ENCODE measurements around the gene MTMR1. TPM values are rescaled to one million over a fixed set of nuclear protein-coding genes. Genes with fewer than 3 reads are reported as not detected.

The MTMR1 gene
- polyA plus RNA-seq, 2 of the 4 experiments (the other 2 are of a cell fraction), result 17.3 to 28.3 TPM

GRCh38 chrX:150731795-150732194 is 38.6 kb downstream of the MTMR1 start:
- Histone ChIP-seq H3K4me2 (no peak overlapping the region), H3K27ac (no peak overlapping the region), H3K9me3 (no peaks in the 10 kb centered on the region), H3K4me1 (no peaks in the 10 kb centered on the region), H3K4me3 (no peak overlapping the region)
- WGBS (ENCODE audit: missing lambda C conversion rate), result 93% methylated on average over 3 of the region's 3 CpGs
- no peak for ATAC-seq
- POLR2A ChIA-PET, result no interaction called here
- TF ChIP-seq EHF (CRISPR knock-in tag; IDR thresholded peaks at IDR 0.05) (no peak), EHMT2 (IDR thresholded peaks at IDR 0.05; ENCODE audit: low read depth) (no peak)
- no peak for DNase-seq (ENCODE audit: low read depth in 1 of 2, low spot score in 1 of 2)
- CTCF ChIA-PET, result interaction anchor here (1.9 kb wide), 1 partner anchor 16 kb away, joined by 4 read pairs; no protein-coding TSS in a partner anchor
- peak; percentile 13 for FAIRE-seq

DNA sequence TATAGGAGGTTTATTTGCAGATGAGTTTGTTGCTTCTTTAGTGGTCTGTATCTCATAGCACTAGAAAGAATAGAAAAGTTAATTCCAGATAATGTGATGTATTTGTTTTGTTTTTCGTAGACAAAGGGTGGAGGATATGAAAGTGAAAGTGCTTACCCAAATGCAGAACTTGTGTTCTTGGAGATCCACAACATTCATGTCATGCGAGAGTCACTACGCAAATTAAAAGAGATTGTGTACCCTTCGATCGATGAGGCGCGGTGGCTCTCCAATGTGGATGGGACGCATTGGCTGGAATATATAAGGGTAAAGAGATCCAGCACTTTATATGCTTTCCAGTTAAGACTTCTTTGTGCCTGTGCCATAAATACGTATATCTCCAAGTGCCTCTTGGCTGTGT is 43.3 kb downstream of the MTMR1 start:
- Histone ChIP-seq H3K4me2 (no peak overlapping the region), H3K9me3 (no peaks in the 10 kb centered on the region), H3K4me1 (no peaks in the 10 kb centered on the region), H3K4me3 (no peak overlapping the region), H3K27ac (no peak overlapping the region)
- 95% methylated on average over 9 of the region's 9 CpGs for WGBS (ENCODE audit: missing lambda C conversion rate)
- POLR2A ChIA-PET, result no interaction called here
- no peak for DNase-seq (ENCODE audit: low read depth in 1 of 2, low spot score in 1 of 2)
- peak; percentile 63 for FAIRE-seq
- CTCF ChIA-PET, result no interaction called here
- TF ChIP-seq CBX8 (IDR thresholded peaks at IDR 0.05), result no peak
- no peak for TF ChIP-seq KDM1A (IDR thresholded peaks at IDR 0.05; ENCODE audit: low read depth)
- TF ChIP-seq CBX2 (IDR thresholded peaks at IDR 0.05; ENCODE audit: borderline replicate concordance, low read depth), result no peak
- TF ChIP-seq RNF2 (IDR thresholded peaks at IDR 0.05; ENCODE audit: borderline replicate concordance, low read depth), result no peak
- TF ChIP-seq POLR2AphosphoS2 (conservative IDR thresholded peaks at IDR 0.05; ENCODE audit: low read length), result no peak
- TF ChIP-seq ATOH8 (CRISPR knock-in tag; IDR thresholded peaks at IDR 0.05; ENCODE audit: low read depth), result no peak
- TF ChIP-seq GATA3 (IDR thresholded peaks at IDR 0.05; ENCODE audit: borderline replicate concordance), result no peak
- TF ChIP-seq JUN (IDR thresholded peaks at IDR 0.05), result no peak
- no peak for TF ChIP-seq JUNB (IDR thresholded peaks at IDR 0.05)
- TF ChIP-seq HOXB5 (CRISPR knock-in tag; IDR thresholded peaks at IDR 0.05), result no peak
- TF ChIP-seq FOXS1 (CRISPR knock-in tag; IDR thresholded peaks at IDR 0.05), result no peak
- no peak for TF ChIP-seq NR3C1 (IDR thresholded peaks at IDR 0.05)
- no peak for TF ChIP-seq HDAC2 (IDR thresholded peaks at IDR 0.05)
- no peak for TF ChIP-seq RFX5 (IDR thresholded peaks at IDR 0.05)
- no peak for TF ChIP-seq RAD21 (conservative IDR thresholded peaks at IDR 0.05 in 1 of 2, IDR thresholded peaks at IDR 0.05 in 1 of 2)
- TF ChIP-seq HES2 (IDR thresholded peaks at IDR 0.05), result no peak
- no peak for TF ChIP-seq POLR2A (IDR thresholded peaks at IDR 0.05; ENCODE audit: low read length)
- no peak for TF ChIP-seq ZFP36 (IDR thresholded peaks at IDR 0.05; ENCODE audit: borderline replicate concordance, partially characterized antibody)
- no peak for TF ChIP-seq CHD2 (IDR thresholded peaks at IDR 0.05; ENCODE audit: low read length, partially characterized antibody)
- ATAC-seq, result no peak

GRCh38 chrX:150752124-150752523 is 58.9 kb downstream of the MTMR1 start:
- POLR2A ChIA-PET, result no interaction called here
- no peak overlapping the region for H3K4me3 ChIP-seq
- no peak for FAIRE-seq

DNA sequence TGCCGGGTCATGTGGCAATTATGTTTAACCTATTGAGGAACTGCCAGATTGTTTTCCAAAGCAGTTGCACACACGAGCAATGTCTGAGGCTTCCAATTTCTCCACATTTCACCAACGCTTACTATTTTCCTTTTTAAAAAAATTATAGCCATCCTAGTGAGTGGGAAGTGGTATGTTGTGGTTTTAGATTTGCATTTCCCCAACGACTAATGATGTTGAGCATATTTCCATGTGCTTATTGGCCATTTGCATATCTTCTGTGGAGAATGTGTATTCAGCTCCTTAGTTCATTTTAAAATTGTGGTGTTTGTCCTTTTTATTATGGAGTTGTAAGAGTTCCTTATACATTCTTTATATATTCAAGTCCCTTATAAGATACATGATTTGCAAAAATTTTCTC is 60.2 kb downstream of the MTMR1 start:
- Histone ChIP-seq H3K4me3 (no peak overlapping the region), H3K4me2 (no peak overlapping the region), H3K4me1 (no peaks in the 10 kb centered on the region), H3K9me3 (no peaks in the 10 kb centered on the region), H3K27ac (no peak overlapping the region)
- ChIA-PET POLR2A (no interaction called here), CTCF (no interaction called here)
- DNase-seq (ENCODE audit: low read depth in 1 of 2, low spot score in 1 of 2), result no peak
- 91% methylated on average over 4 of the region's 4 CpGs for WGBS (ENCODE audit: missing lambda C conversion rate)
- FAIRE-seq, result no peak
- ATAC-seq, result no peak
- TF ChIP-seq CEBPB (IDR thresholded peaks at IDR 0.05) (no peak), RFX5 (IDR thresholded peaks at IDR 0.05) (no peak), KDM1A (IDR thresholded peaks at IDR 0.05; ENCODE audit: low read depth) (no peak), JUN (IDR thresholded peaks at IDR 0.05) (no peak), FOSB (CRISPR knock-in tag; IDR thresholded peaks at IDR 0.05) (no peak), TP53 (CRISPR knock-in tag; IDR thresholded peaks at IDR 0.05) (no peak), HDAC2 (IDR thresholded peaks at IDR 0.05) (no peak), FOXS1 (CRISPR knock-in tag; IDR thresholded peaks at IDR 0.05) (no peak), HEYL (CRISPR knock-in tag; IDR thresholded peaks at IDR 0.05) (no peak), EHF (CRISPR knock-in tag; IDR thresholded peaks at IDR 0.05) (no peak), POLR2AphosphoS2 (conservative IDR thresholded peaks at IDR 0.05; ENCODE audit: low read length) (no peak), PHF8 (IDR thresholded peaks at IDR 0.05; ENCODE audit: borderline replicate concordance, low read depth) (no peak), NFE2L2 (conservative IDR thresholded peaks at IDR 0.05; ENCODE audit: low read length) (no peak), NR3C1 (IDR thresholded peaks at IDR 0.05) (no peak), EP300 (IDR thresholded peaks at IDR 0.05) (no peak), RARB (CRISPR knock-in tag; IDR thresholded peaks at IDR 0.05) (no peak)
- TF ChIP-seq, protein P1, sequence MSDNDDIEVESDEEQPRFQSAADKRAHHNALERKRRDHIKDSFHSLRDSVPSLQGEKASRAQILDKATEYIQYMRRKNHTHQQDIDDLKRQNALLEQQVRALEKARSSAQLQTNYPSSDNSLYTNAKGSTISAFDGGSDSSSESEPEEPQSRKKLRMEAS (IDR thresholded peaks at IDR 0.05), result no peak
- TF ChIP-seq, protein P2, sequence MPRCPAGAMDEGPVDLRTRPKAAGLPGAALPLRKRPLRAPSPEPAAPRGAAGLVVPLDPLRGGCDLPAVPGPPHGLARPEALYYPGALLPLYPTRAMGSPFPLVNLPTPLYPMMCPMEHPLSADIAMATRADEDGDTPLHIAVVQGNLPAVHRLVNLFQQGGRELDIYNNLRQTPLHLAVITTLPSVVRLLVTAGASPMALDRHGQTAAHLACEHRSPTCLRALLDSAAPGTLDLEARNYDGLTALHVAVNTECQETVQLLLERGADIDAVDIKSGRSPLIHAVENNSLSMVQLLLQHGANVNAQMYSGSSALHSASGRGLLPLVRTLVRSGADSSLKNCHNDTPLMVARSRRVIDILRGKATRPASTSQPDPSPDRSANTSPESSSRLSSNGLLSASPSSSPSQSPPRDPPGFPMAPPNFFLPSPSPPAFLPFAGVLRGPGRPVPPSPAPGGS (IDR thresholded peaks at IDR 0.05), result no peak

More at GRCh38 chrX:150752124-150752523, 58.9 kb downstream of the MTMR1 start:
- TF ChIP-seq CBX8 (IDR thresholded peaks at IDR 0.05), result no peak
- TF ChIP-seq CEBPB (IDR thresholded peaks at IDR 0.05), result no peak
- 82% methylated on average over 3 of the region's 3 CpGs for WGBS (ENCODE audit: missing lambda C conversion rate)
- H3K9me3 ChIP-seq, result no peaks in the 10 kb centered on the region
- DNase-seq (ENCODE audit: low read depth in 1 of 2, low spot score in 1 of 2) (no peak), ATAC-seq (no peak)
- no peak overlapping the region for H3K27ac ChIP-seq
- CTCF ChIA-PET, result no interaction called here
- H3K4me2 ChIP-seq, result no peak overlapping the region
- H3K4me1 ChIP-seq, result no peaks in the 10 kb centered on the region
